Fibroblast of skin of right quadriceps (primary cell): ENCODE results near the gene METTL25.
"Not testable (repeated sequence)": the region's sequence is repeated elsewhere in the genome, so short reads cannot be mapped to it uniquely, and the experiment has no call there.

Experiments used
- DNase-seq: peaks from one replicate; pipeline ENCODE4 v3.0.0-alpha.2; 2013

METTL25 gene

GRCh38 chr12:82358200-82359114 is at the start of gene METTL25, which contains the start of gene CCDC59:
Gene METTL25 (plus strand): TSS chr12:82358529. CDS start chr12:82358566, 37 bp downstream.
Gene CCDC59 (minus strand): TSS chr12:82358387. CDS start chr12:82358376, 11 bp downstream.
- peak; percentile 98 for DNase-seq

GRCh38 chr12:82314406-82314892 is 43.9 kb upstream of the METTL25 start:
- no peak for DNase-seq

- no peak for DNase-seq
Measured at GRCh38 chr12:82319276-82319675, 39.1 kb upstream of the METTL25 start.

GRCh38 chr12:82325540-82326336 is 32.6 kb upstream of the METTL25 start:
- no peak for DNase-seq

- DNase-seq = peak; percentile 16
Measured at GRCh38 chr12:82326905-82327503, 31.3 kb upstream of the METTL25 start.

- no peak for DNase-seq
Measured at GRCh38 chr12:82327861-82328260, 30.5 kb upstream of the METTL25 start.

- no peak for DNase-seq
Measured at GRCh38 chr12:82329508-82329907, 28.8 kb upstream of the METTL25 start.

- DNase-seq = no peak
Measured at GRCh38 chr12:82350161-82350560, 8.2 kb upstream of the METTL25 start.

- no peak for DNase-seq
Measured at GRCh38 chr12:82351390-82351789, 6.9 kb upstream of the METTL25 start.

GRCh38 chr12:82357340-82357739 is 989 bp upstream of the METTL25 start:
- no peak for DNase-seq

- no peak for DNase-seq
Measured at GRCh38 chr12:82357845-82358199, 507 bp upstream of the METTL25 start.

- no peak for DNase-seq
Measured at GRCh38 chr12:82359115-82359478, 768 bp downstream of the METTL25 start.

GRCh38 chr12:82360834-82361233 is 2.5 kb downstream of the METTL25 start:
- not testable (repeated sequence) for DNase-seq

GRCh38 chr12:82361461-82361915 is 3.2 kb downstream of the METTL25 start:
- DNase-seq = no peak

- DNase-seq = no peak
Measured at GRCh38 chr12:82363990-82364389, 5.7 kb downstream of the METTL25 start.

- DNase-seq = peak; percentile 21
Measured at GRCh38 chr12:82366197-82366596, 7.9 kb downstream of the METTL25 start.

- no peak for DNase-seq
Measured at GRCh38 chr12:82375201-82375600, 16.9 kb downstream of the METTL25 start.

GRCh38 chr12:82378997-82379396 is 20.7 kb downstream of the METTL25 start:
- no peak for DNase-seq

GRCh38 chr12:82383930-82384552 is 25.7 kb downstream of the METTL25 start:
- DNase-seq = peak; percentile 14

- no peak for DNase-seq
Measured at GRCh38 chr12:82398879-82399278, 40.5 kb downstream of the METTL25 start.

- DNase-seq = no peak
Measured at GRCh38 chr12:82400819-82401218, 42.5 kb downstream of the METTL25 start.

GRCh38 chr12:82406651-82407050 is 48.3 kb downstream of the METTL25 start:
- DNase-seq = no peak

GRCh38 chr12:82407481-82407880 is 49.2 kb downstream of the METTL25 start:
- DNase-seq = no peak
